Activated CD4-positive, alpha-beta memory T cell treated with anti-CD3 and anti-CD28 coated beads for 36 hours (primary cell): ENCODE data around the gene CRLF1. TPM values are rescaled to one million over a fixed set of nuclear protein-coding genes. Genes with fewer than 3 reads are reported as not detected.
"Not testable (repeated sequence)": the region's sequence is repeated elsewhere in the genome, so short reads cannot be mapped to it uniquely, and the experiment has no call there.

Experiments
- CTCF ChIA-PET: fragments of 350-600 bp; sonication (Branson Sonifier 250); formaldehyde crosslinking; loops from one replicate; lab custom pipeline; 2021; ENCODE audit warnings: antibody characterized with exemption, inconsistent platforms; lab: Charles Lee
- POLR2A ChIA-PET: fragments of 350-600 bp; sonication (Branson Sonifier 250); formaldehyde crosslinking; loops from one replicate; lab custom pipeline; 2021; ENCODE audit warnings: antibody characterized with exemption; lab: Charles Lee
- DNase-seq: peaks from one replicate; pipeline ENCODE4 v3.0.0-alpha.2; 2020
- H3K27ac Mint-ChIP-seq: one replicate; pipeline ENCODE4 v1.8.0; 2021; ENCODE audit warnings: mixed read lengths
- H3K27me3 Mint-ChIP-seq: one replicate; pipeline ENCODE4 v1.8.0; 2021; ENCODE audit warnings: mixed read lengths
- H3K36me3 Mint-ChIP-seq: one replicate; pipeline ENCODE4 v1.8.0; 2021; ENCODE audit warnings: mixed read lengths
- H3K4me1 Mint-ChIP-seq: one replicate; pipeline ENCODE4 v1.8.0; 2021; ENCODE audit warnings: low read depth, mixed read lengths
- H3K4me3 Mint-ChIP-seq: one replicate; pipeline ENCODE4 v1.8.0; 2021; ENCODE audit warnings: mild to moderate bottlenecking, mixed read lengths
- H3K9me3 Mint-ChIP-seq: one replicate; pipeline ENCODE4 v1.8.0; 2021; ENCODE audit warnings: mixed read lengths
- intact Hi-C: fragments of 100-400 bp; cut with micrococcal nuclease; formaldehyde crosslinking; loops from one replicate; pipeline ENCODE4 v1.15.1; 2023
- total RNA-seq, 2 experiments: library from RNA; stranded (reverse); gene quantifications; one replicate each; pipeline ENCODE4 v1.2.3, GENCODE V29; 2021

CRLF1 gene
- total RNA-seq, 2 experiments from 2014 or later = not detected

DNA sequence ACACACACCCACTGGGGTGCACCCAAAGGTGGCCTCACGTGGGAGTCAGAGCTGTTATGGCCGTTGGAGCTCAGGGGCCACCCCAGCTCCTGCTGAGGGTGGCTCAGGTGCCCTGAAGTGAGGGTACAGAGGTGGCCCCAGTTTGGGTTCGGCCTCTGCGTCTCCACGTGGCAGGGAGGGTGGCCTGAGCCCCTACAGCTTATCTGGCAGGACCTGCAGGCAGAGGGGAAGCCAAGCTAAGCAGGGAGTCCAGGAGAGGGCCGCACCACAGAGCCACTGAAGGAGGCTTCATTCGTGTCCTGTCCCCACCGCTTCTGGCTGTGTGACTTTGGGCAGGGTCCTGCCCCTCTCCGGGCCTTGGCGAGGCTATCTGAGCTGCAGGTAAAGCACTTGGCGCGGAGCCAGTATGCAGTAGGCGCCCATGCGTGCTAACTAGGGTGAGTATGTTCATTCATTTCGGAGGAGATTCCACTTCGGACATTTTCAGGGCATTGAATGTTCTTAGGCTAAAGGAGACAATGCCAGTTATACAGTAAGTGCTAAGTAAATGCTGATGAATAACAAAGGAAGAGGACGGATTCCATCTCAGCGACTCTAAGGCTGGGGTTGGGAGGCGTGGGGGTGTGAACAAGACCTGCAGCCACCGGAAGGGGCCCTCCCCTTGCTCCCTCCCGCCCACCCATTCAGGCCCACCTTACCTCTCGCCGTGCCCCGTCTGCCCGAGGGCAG is 13.1 kb downstream of the CRLF1 start:
- H3K4me1 Mint-ChIP-seq = peaks cover 22% of the 10 kb centered on the region
- CTCF ChIA-PET = interaction anchor here (0.5 to 3.3 kb wide), 32 partner anchors 8 to 393 kb away, joined by 3 to 19 read pairs (median 4); partner anchors contain the start of genes COPE, CRTC1, TMEM59L and UBA52
- peaks cover 5% of the 10 kb centered on the region for H3K36me3 Mint-ChIP-seq
- POLR2A ChIA-PET = no interaction called here
- H3K4me3 Mint-ChIP-seq = peak overlapping the region; percentile 48
- intact Hi-C loops = loop anchor here (5.0 kb wide), 3 partner anchors 44 to 324 kb away; partner anchors contain the start of genes COPE, DDX49 and KLHL26
- H3K9me3 Mint-ChIP-seq = no peaks in the 10 kb centered on the region
- no peaks in the 10 kb centered on the region for H3K27me3 Mint-ChIP-seq
- no peak for DNase-seq
- H3K27ac Mint-ChIP-seq = no peak overlapping the region

GRCh38 chr19:18592732-18593131 is 13.9 kb downstream of the CRLF1 start:
- H3K4me3 Mint-ChIP-seq, H3K36me3 Mint-ChIP-seq, DNase-seq, H3K9me3 Mint-ChIP-seq, POLR2A ChIA-PET, H3K27me3 Mint-ChIP-seq, H3K27ac Mint-ChIP-seq: not testable (repeated sequence)
- peaks cover 28% of the 10 kb centered on the region for H3K4me1 Mint-ChIP-seq
- CTCF ChIA-PET = interaction anchor here (1.4 to 3.3 kb wide), 7 partner anchors 20 to 326 kb away, joined by 3 to 19 read pairs (median 5); partner anchors contain the start of genes COPE, TMEM59L and UBA52
- intact Hi-C loops = loop anchor here (5.0 kb wide), 3 partner anchors 45 to 325 kb away; partner anchors contain the start of genes COPE, DDX49 and KLHL26

- DNase-seq = no peak
- no peaks in the 10 kb centered on the region for H3K9me3 Mint-ChIP-seq
- intact Hi-C loops = loop anchor here (5.0 kb wide), 3 partner anchors 45 to 325 kb away; partner anchors contain the start of genes COPE, DDX49 and KLHL26
- peaks cover 30% of the 10 kb centered on the region for H3K4me1 Mint-ChIP-seq
- H3K36me3 Mint-ChIP-seq = peaks cover 5% of the 10 kb centered on the region
- no peak overlapping the region for H3K4me3 Mint-ChIP-seq
- POLR2A ChIA-PET = no interaction called here
- H3K27me3 Mint-ChIP-seq = no peaks in the 10 kb centered on the region
- no peak overlapping the region for H3K27ac Mint-ChIP-seq
- CTCF ChIA-PET = interaction anchor here (0.5 to 3.3 kb wide), 5 partner anchors 70 to 255 kb away, joined by 3 to 9 read pairs (median 3); partner anchors contain the start of gene ELL
These were observed 14.7 kb downstream of the CRLF1 start for GRCh38 chr19:18591735-18592385.

DNA sequence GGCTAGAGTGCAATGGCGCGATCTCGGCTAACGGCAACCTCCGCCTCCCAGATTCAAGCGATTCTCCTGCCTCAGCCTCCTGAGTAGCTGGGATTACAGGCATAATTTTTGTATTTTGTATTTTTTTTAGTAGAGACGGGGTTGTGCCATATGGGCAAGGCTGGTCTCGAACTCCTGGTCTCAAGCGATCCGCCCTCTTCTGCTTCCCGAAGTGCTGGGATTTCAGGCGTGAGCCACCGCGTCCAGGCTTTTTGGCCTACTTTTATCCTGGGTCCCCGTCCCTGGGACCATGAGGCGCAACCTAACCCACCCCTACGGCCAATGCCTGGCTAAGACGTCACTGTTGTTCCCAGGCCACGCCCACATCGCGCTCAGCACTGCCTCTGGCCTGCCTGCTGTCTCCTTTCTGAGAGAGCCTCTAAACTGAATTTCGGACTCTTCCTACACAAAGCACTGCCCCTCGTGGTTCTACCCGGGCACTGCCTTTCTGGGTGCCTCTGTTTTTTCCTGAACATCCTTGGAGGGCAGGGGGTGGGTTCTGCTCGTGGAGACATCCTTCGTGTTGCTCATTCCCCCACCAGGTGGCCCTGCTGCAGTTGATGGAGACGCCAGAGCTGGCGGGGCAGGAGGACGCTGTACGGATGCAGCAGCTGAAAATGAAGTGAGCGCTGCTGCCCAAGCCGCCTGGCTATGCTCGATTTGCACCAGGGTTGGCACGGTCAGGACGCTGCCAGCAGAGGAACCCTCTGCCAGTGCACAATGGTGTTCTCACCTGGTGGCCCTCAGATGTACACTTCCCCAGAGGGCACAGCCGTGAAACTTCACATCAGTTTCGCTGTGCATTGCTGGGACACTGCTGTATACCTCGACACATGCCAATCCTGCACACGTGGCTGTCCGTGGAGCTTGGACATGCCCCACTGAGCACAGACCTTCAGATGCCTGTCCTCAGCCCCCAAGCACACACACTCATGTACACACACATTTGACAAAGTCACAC is 16.0 kb downstream of the CRLF1 start:
- Mint-ChIP-seq H3K27me3 (no peaks in the 10 kb centered on the region), H3K36me3 (peaks cover 5% of the 10 kb centered on the region), H3K27ac (peak overlapping the region; percentile 81), H3K9me3 (no peaks in the 10 kb centered on the region), H3K4me1 (peaks cover 34% of the 10 kb centered on the region), H3K4me3 (peak overlapping the region; percentile 82)
- CTCF ChIA-PET = interaction anchor here (1.1 to 3.3 kb wide), 6 partner anchors 18 to 257 kb away, joined by 3 to 46 read pairs (median 4); partner anchors contain the start of genes ELL, FKBP8, TMEM59L and UBA52
- intact Hi-C loops = loop anchor here (5.0 kb wide), 3 partner anchors 47 to 327 kb away; partner anchors contain the start of genes COPE, DDX49 and KLHL26
- no peak for DNase-seq
- POLR2A ChIA-PET = interaction anchor here (1.3 to 2.8 kb wide), 2 partner anchors 33 to 243 kb away, joined by 3 to 17 read pairs; partner anchors contain the start of gene KXD1

- Mint-ChIP-seq H3K36me3 (peaks cover 5% of the 10 kb centered on the region), H3K9me3 (no peaks in the 10 kb centered on the region), H3K27me3 (no peaks in the 10 kb centered on the region), H3K4me1 (peaks cover 36% of the 10 kb centered on the region), H3K4me3 (peak overlapping the region; percentile 82), H3K27ac (peak overlapping the region; percentile 81)
- CTCF ChIA-PET = interaction anchor here (0.6 to 3.3 kb wide), 27 partner anchors 9 to 330 kb away, joined by 3 to 46 read pairs (median 5); partner anchors contain the start of genes COPE, DDX49, ELL and FKBP8
- POLR2A ChIA-PET = interaction anchor here (0.6 to 2.8 kb wide), 12 partner anchors 9 to 869 kb away, joined by 3 to 28 read pairs (median 5); partner anchors contain the start of genes COPE, DDX49, ELL and FKBP8
- intact Hi-C loops = loop anchor here (1.0 to 5.0 kb wide), 8 partner anchors 19 to 328 kb away; partner anchors contain the start of genes COPE, DDX49, ELL and FKBP8
- peak; percentile 84 for DNase-seq
These were observed 17.0 kb downstream of the CRLF1 start for GRCh38 chr19:18589380-18590272.

DNA sequence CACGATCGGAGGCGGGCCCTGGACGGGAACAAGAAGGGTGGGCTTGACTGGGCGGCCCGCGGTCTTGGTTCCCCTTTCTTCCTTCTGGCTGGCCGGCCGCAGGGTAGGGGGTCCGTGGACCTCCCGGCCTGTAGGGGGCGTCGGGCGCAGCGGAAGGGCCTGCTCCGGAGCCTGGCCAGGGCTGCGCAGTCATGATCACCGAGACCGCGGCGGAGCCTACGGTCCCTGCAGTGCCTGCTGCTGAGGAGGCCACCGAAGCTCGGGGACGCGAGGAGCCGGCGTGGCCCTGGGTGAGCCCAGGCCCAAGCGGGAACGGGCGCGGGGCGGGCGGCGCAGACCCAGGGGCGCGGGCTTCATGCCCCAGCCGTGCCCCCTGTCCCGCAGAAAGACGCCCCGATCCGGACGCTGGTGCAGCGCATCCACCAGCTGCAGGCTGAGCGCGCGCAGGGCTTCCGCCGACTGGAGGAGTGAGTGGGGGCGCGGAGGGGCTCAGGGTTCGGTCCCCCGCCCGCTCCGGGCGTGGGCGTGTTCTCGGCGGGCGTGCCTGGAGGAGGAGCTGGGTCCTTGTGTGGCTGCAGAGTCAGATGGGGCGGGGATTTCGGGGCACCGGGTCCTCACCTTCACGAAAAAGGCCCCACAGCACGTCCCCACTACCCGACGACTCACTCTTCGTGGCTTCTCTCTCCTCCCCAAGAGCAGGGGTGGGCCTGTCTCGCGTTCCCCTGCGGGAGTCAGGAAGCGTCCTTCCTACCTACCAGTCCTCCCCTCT is 17.8 kb downstream of the CRLF1 start, which contains the start of gene REX1BD:
Gene REX1BD, plus strand, starts transcription at position 188 of the 769 bp plus-strand sequence. Its CDS starts 4 bp downstream, at position 192.
- ChIA-PET POLR2A (interaction anchor here (0.6 to 2.8 kb wide), 12 partner anchors 9 to 331 kb away, joined by 3 to 28 read pairs (median 5); partner anchors contain the start of genes COPE, DDX49, ELL and FKBP8), CTCF (interaction anchor here (0.6 to 3.3 kb wide), 34 partner anchors 8 to 330 kb away, joined by 3 to 46 read pairs (median 4); partner anchors contain the start of genes COPE, DDX49, ELL and FKBP8)
- Mint-ChIP-seq H3K9me3 (no peaks in the 10 kb centered on the region), H3K27ac (peak within 1 kb of the TSS; percentile 81), H3K36me3 (peaks cover 5% of the 10 kb centered on the region), H3K4me1 (peaks cover 34% of the 10 kb centered on the region), H3K4me3 (peak within 1 kb of the TSS; percentile 82), H3K27me3 (no peaks in the 10 kb centered on the region)
- DNase-seq = peak; percentile 88
- intact Hi-C loops = loop anchor here (1.0 to 5.0 kb wide), 5 partner anchors 18 to 258 kb away; partner anchors contain the start of genes ELL, FKBP8, UBA52 and UPF1

DNA sequence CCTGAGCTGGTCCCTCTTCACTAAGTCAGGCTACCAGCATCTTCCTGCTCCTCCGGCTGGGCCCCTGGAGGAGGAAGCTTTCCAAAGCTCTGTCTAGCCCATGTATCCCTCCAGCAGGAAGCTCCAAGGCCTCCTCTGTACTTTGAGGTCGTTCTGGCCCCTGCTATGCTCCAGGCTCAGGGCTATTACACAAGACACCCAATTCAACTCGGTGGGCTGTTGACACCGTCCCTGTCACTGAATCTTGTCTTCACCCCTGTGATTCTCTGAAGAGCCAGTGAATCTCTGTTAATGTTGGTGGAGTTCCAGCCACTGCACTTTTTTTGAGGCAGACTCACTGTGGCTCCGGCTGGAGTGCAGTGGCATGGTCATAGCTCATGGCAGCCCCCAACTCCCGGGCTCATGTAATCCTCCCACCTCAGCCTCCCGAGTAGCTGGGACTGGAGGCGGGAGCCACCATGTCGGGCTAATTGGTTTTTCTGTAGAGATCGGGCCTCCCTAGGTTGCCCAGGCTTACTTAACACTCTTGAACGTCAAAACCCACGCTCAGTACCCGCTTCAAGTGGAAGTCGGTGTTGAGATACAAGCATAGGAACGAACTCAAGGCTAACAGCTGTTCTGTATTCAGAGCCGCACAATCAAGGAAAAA is 18.5 kb downstream of the CRLF1 start:
- POLR2A ChIA-PET = interaction anchor here (0.6 to 2.8 kb wide), 10 partner anchors 10 to 261 kb away, joined by 3 to 28 read pairs (median 5); partner anchors contain the start of genes ELL, FKBP8, KXD1 and UBA52
- intact Hi-C loops = loop anchor here (2.0 to 5.0 kb wide), 4 partner anchors 17 to 259 kb away; partner anchors contain the start of genes FKBP8, UBA52 and UPF1

DNA sequence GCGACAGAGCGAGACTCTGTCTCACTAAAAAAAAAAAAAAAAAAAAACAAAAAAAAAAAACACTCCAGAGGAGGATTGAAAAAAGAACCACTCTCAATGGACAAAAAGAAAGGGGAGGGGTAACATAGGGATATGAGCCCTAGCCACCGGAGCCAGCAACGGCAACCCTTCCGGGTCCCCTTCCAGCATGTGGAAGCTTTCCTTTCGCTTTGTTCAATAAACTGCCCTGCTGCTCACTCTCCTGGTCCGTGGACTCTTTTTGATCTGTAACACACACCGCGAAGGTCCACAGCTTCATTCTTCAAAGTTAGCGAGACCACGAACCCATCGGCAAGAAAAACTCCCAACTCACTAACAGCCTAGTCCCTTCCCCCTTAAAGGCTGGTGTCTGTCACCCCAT is 19.0 kb downstream of the CRLF1 start:
- Mint-ChIP-seq H3K9me3 (no peaks in the 10 kb centered on the region), H3K4me3 (peak overlapping the region; percentile 82), H3K4me1 (peaks cover 29% of the 10 kb centered on the region), H3K27ac (no peak overlapping the region), H3K36me3 (peaks cover 5% of the 10 kb centered on the region), H3K27me3 (no peaks in the 10 kb centered on the region)
- CTCF ChIA-PET = interaction anchor here (0.9 to 3.3 kb wide), 12 partner anchors 9 to 332 kb away, joined by 3 to 46 read pairs (median 5); partner anchors contain the start of genes COPE, DDX49, ELL and UBA52
- intact Hi-C loops = loop anchor here (5.0 kb wide), 2 partner anchors 45 to 245 kb away; partner anchors contain the start of genes FKBP8 and UPF1
- DNase-seq = no peak
- POLR2A ChIA-PET = interaction anchor here (0.6 to 2.8 kb wide), 6 partner anchors 9 to 262 kb away, joined by 4 to 28 read pairs (median 12); partner anchors contain the start of genes ELL, KXD1 and UBA52

More for the DNA sequence above, 18.5 kb downstream of the CRLF1 start:
- Mint-ChIP-seq H3K27ac (peak overlapping the region; percentile 75), H3K4me1 (peaks cover 29% of the 10 kb centered on the region), H3K36me3 (peaks cover 5% of the 10 kb centered on the region), H3K9me3 (no peaks in the 10 kb centered on the region), H3K4me3 (peak overlapping the region; percentile 82), H3K27me3 (no peaks in the 10 kb centered on the region)
- DNase-seq = no peak
- CTCF ChIA-PET = interaction anchor here (0.6 to 3.3 kb wide), 19 partner anchors 9 to 331 kb away, joined by 3 to 46 read pairs (median 5); partner anchors contain the start of genes COPE, DDX49, ELL and UBA52
